GM12891 (cell line): ENCODE results near the gene GABBR2.

ENCODE experiments used
- PAX5 ChIP-seq: IDR thresholded peaks from 2 replicates; pipeline ENCODE4 v1.6.1; 2011; ENCODE audit warnings: low read length, moderate library complexity, mild to moderate bottlenecking; ENCODE audit not compliant: insufficient read depth, severe bottlenecking
- POLR2A ChIP-seq: IDR thresholded peaks from 2 replicates; pipeline ENCODE4 v1.6.1; 2011; ENCODE audit warnings: low read depth, low read length, control low read depth
- POLR2AphosphoS5 ChIP-seq: IDR thresholded peaks from 2 replicates; pipeline ENCODE4 v1.6.1; 2011; ENCODE audit warnings: low read depth, low read length, control low read depth
- POU2F2 ChIP-seq: IDR thresholded peaks from 2 replicates; pipeline ENCODE4 v1.6.1; 2011; ENCODE audit warnings: low read depth, mild to moderate bottlenecking, control low read depth, low read length, moderate library complexity
- SPI1 ChIP-seq: IDR thresholded peaks from 2 replicates; pipeline ENCODE4 v1.6.1; 2011; ENCODE audit warnings: low read depth, low read length, control low read depth
- TAF1 ChIP-seq: IDR thresholded peaks from 2 replicates; pipeline ENCODE4 v1.6.1; 2011; ENCODE audit warnings: low read depth, low read length, control low read depth

GRCh38 chr9:98304381-98304780 is 404.4 kb downstream of the GABBR2 start:
- TF ChIP-seq POLR2A, result no peak
- TF ChIP-seq POLR2AphosphoS5, result no peak
- TF ChIP-seq SPI1, result no peak
- no peak for TF ChIP-seq TAF1
- TF ChIP-seq POU2F2, result no peak
- TF ChIP-seq PAX5, result no peak
